Heart left ventricle (tissue), 16 donors: ENCODE measurements around the gene CHMP2A. TPM values are rescaled to one million over a fixed set of nuclear protein-coding genes. Genes with fewer than 3 reads are reported as not detected.

ENCODE experiments used
- ATAC-seq, 4 donors: fragments of 200-7000 bp; cut with Tn5 transposase; one replicate each; pipeline ENCODE4 v1.9.1; 2020 to 2022; ENCODE audit warnings: moderate library complexity in 4 of 4, mild to moderate bottlenecking in 3 of 4, moderate number of reproducible peaks in 1 of 4
- DNase-seq, 5 donors: peaks; one replicate each; pipeline ENCODE4 v3.0.0-alpha.2; 2020
- H3K27ac ChIP-seq, 12 donors: fragments of 200-600 bp; sonication (generic) in 4 of 12; one replicate each; pipeline versions ENCODE4 v1.5.0 to v1.8.0; 2016 to 2022; ENCODE audit warnings: mild to moderate bottlenecking in 2 of 12
- H3K27me3 ChIP-seq, 9 donors: fragments of 200-600 bp; sonication (generic) in 2 of 9; one replicate each; pipeline versions ENCODE4 v1.5.1 to v1.8.0; 2016 to 2022; ENCODE audit warnings: mild to moderate bottlenecking in 3 of 9
- H3K36me3 ChIP-seq, 9 donors: fragments of 200-600 bp; sonication (generic) in 2 of 9; one replicate each; pipeline versions ENCODE4 v1.5.0 to v1.8.0; 2018 to 2022; ENCODE audit warnings: mild to moderate bottlenecking in 2 of 9
- H3K4me1 ChIP-seq, 12 donors: fragments of 200-600 bp; sonication (generic) in 4 of 12; one replicate each; pipeline versions ENCODE4 v1.5.0 to v1.8.0; 2016 to 2022; ENCODE audit warnings: mild to moderate bottlenecking in 3 of 12
- H3K4me3 ChIP-seq, 12 donors: fragments of 200-600 bp; sonication (generic) in 4 of 12; one replicate each; pipeline versions ENCODE4 v1.5.0 to v1.8.0; 2017 to 2022; ENCODE audit warnings: mild to moderate bottlenecking in 9 of 12, moderate library complexity in 4 of 12
- H3K9me3 ChIP-seq, 12 donors: fragments of 200-600 bp; sonication (generic) in 4 of 12; one replicate each; pipeline versions ENCODE4 v1.5.0 to v1.8.0; 2016 to 2022; ENCODE audit warnings: mild to moderate bottlenecking in 1 of 12
- CTCF ChIP-seq, 12 donors: fragments of 200-600 bp; sonication (generic) in 4 of 12; IDR thresholded peaks; one replicate each; pipeline versions ENCODE4 v1.5.0 to v1.8.0; 2018 to 2022; ENCODE audit warnings: antibody characterized with exemption in 12 of 12, mild to moderate bottlenecking in 5 of 12
- POLR2A ChIP-seq, 2 donors: fragments of 450-650 bp; IDR thresholded peaks; one replicate each; pipeline ENCODE4 v1.6.1; 2017; ENCODE audit warnings: antibody characterized with exemption in 2 of 2, mild to moderate bottlenecking in 2 of 2, moderate library complexity in 2 of 2
- WGBS, 4 donors: extraction: QIAGEN DNeasy Blood & Tissue Kit in 2 of 4; methylation state at CpG; one replicate each; pipeline versions ENCODE4 v1.1.5 to v1.1.7; 2013 to 2018; 5-methylcytosine and 5-hydroxymethylcytosine counted together
- intact Hi-C, 10 donors: fragments of 100-400 bp; cut with DNase I; formaldehyde crosslinking; loops; one replicate each; pipeline versions ENCODE4 v1.11.1 to v1.14.2; 2022
- polyA plus RNA-seq, 2 donors: library from polyadenylated mRNA; stranded (reverse); fragments of 200-250 nt; gene quantifications; one replicate each; pipeline ENCODE4 v1.2.3, GENCODE V29; 2013
- total RNA-seq, 9 donors: library from RNA; depleted of rRNA in 2 of 9; stranded (reverse); fragments of >200 nt in 2 of 9; fragmentation: NEBNext Ultra II Directional in 3 of 9; extraction: Animal tissue kit (Norgen Biotek cat#: 25700) in 3 of 9; gene quantifications; one replicate each; pipeline versions ENCODE4 v1.1.0 to v1.2.4, GENCODE V29; 2016 to 2023
- donor health status: ischemic (EF 13 %, LVEDD 7.1; RV severe dilation, severe dysfunction).
- donor health status: healthy with polysubstance abuse.
- donor health status: DM: no; HTN: yes; CAD: no.
- donor health status: DM: no; HTN: no; CAD: no.
- donor health status: ischemic (EF 25% LVEDD 6.9; RV normal size, moderate dysfunction).
- donor health status: ischemic (EF 25% LVEDD 5.7; RV mildly dilated, moderate dysfunction).
- donor health status: healthy.
- donor health status: DM: yes; HTN: yes; CAD: no.
- donor health status: ischemic (EF 35%, LVEDD 5.7; RV mildly dilated, moderate dysfunction).
- donor health status: nonischemic (EF 11% LVEDD 7.7; RV severe dilation, severe dysfunction).
- donor health status: DM: yes; HTN: yes; CAD: no.
- donor health status: PGD.
- donor health status: ischemic (EF 29% LVEDD 5.4; RV normal size, mild dysfunction).
- donor health status: nonischemic (EF 23%, LVEDD 6.1; RV moderate dilation, normal function).

Gene CHMP2A
- total and polyA plus RNA-seq, 11 donors = 113 to 266 (median 138) TPM

DNA sequence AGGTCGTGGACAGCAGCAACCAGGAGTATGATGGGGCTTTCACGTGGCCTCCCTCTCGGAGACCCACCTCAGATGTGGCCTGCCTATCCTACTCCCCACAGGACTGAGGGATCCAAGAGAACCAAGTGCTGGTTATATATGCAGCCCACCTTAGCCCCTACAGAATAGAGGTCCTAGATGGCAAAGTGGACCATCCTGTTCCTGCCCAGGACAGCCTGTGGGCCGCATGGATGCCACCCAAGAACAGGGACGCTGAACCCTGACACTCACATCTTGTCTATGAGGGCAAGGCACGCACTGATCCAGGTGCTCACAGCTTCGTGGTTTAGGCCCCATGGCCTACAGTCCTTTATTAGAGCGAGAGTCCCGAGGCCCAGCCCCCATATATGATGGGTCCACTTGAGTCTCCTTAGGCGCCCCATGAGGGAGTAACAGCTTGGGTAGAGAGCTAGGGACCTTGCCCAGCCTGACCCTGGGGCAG, 41.7 kb downstream of the CHMP2A start:
- H3K4me1 ChIP-seq = peaks cover 3 to 49% (median 25%) of the 10 kb centered on the region in 12 donors
- TF ChIP-seq POLR2A (IDR thresholded peaks at IDR 0.05) = no peak
- TF ChIP-seq CTCF (IDR thresholded peaks at IDR 0.05) = no peak
- peak overlapping the region in 1 of 12 donors; percentile 55 for H3K4me3 ChIP-seq
- no peaks in the 10 kb centered on the region for H3K27me3 ChIP-seq
- H3K27ac ChIP-seq = peak overlapping the region in 6 of 12 donors; percentile 15 to 84 (median 48)
- peaks cover 0 to 31% (median 17%) of the 10 kb centered on the region in 9 donors for H3K36me3 ChIP-seq
- DNase-seq (no peak), ATAC-seq (peak in 2 of 4 donors; percentile 2 to 3)
- intact Hi-C loops = loop anchor here in 1 of 10 donors (5.0 kb wide), 1 partner anchor 296 kb away; no protein-coding TSS in a partner anchor
- 87 to 90% (median 89%) methylated on average over 7 to 10 of the region's 10 CpGs for WGBS, 4 donors
- H3K9me3 ChIP-seq = no peaks in the 10 kb centered on the region

DNA sequence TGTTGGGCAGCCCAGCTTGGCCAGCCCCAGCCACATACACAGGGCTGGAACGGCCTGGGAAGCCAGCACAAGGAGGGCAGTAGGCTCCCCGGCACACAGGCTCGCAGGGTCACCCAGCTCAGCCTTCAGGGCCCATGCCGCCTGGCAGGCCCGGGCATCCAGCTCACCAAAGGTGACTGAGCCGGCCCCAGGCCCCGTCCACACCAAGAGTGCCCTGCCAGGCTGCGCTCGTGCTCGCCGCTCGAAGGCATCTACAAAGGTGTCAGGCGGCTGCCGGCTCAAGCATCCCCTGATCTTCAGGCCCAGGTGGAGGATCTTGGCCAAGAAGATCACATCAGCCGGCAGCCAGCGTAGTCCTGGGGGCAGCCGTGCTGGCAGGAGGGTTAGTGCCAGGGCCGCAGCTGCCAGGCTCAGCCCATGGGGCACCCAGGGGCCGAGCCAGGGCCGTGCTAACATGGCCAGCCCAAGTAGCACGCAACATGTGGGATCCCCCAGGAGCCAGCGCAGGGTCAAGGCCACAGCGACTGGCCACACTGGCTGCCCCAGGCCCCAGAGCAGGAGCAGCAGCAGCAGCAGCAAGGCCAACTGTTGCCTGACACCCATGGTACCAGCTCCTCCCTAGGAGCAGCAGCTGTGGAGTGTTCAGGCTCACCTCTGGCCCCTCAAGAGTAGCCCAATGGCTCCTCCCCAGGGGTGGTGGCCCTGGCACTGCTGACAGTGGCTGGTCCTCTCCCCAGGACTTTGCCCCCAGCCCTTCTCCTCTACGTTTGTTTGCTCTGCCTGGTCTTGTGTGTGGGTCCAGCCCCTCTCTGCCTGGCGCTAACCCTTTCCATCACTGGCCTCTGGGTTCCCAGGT, 43.3 kb downstream of the CHMP2A start, which contains the start of gene SLC27A5:
TSS of gene SLC27A5 (minus strand) at position 640 of the 856 bp plus-strand sequence. CDS start at position 603, 37 bp downstream.
- H3K4me1 ChIP-seq = peaks cover 0 to 32% (median 17%) of the 10 kb centered on the region in 12 donors
- 88 to 92% (median 90%) methylated on average over 4 to 25 of the region's 25 CpGs for WGBS, 4 donors

GRCh38 chr19:58510084-58510862, 44.6 kb downstream of the CHMP2A start:
- Histone ChIP-seq H3K27me3 (no peaks in the 10 kb centered on the region), H3K9me3 (no peaks in the 10 kb centered on the region), H3K4me3 (no peak overlapping the region), H3K4me1 (peaks cover 0 to 20% (median 9%) of the 10 kb centered on the region in 12 donors), H3K27ac (no peak overlapping the region), H3K36me3 (peaks cover 0 to 10% (median 0%) of the 10 kb centered on the region in 9 donors)
- 86 to 87% (median 86%) methylated on average over 8 of the region's 8 CpGs for WGBS, 4 donors
- DNase-seq (no peak), ATAC-seq (no peak)
- intact Hi-C loops = loop anchor here in 1 of 10 donors (5.0 kb wide), 1 partner anchor 293 kb away; no protein-coding TSS in a partner anchor
- TF ChIP-seq CTCF (IDR thresholded peaks at IDR 0.05) (no peak), POLR2A (IDR thresholded peaks at IDR 0.05) (no peak)

More for the DNA sequence above, 43.3 kb downstream of the CHMP2A start, which contains the start of gene SLC27A5:
- Histone ChIP-seq H3K27ac (no peak within 1 kb of the TSS), H3K27me3 (no peaks in the 10 kb centered on the region), H3K36me3 (peaks cover 0 to 22% (median 10%) of the 10 kb centered on the region in 9 donors), H3K4me3 (no peak within 1 kb of the TSS), H3K9me3 (no peaks in the 10 kb centered on the region)
- intact Hi-C loops = loop anchor here in 1 of 10 donors (5.0 kb wide), 1 partner anchor 294 kb away; no protein-coding TSS in a partner anchor
- TF ChIP-seq POLR2A (IDR thresholded peaks at IDR 0.05) (no peak), CTCF (IDR thresholded peaks at IDR 0.05) (no peak)
- no peak for ATAC-seq
- no peak for DNase-seq
